GM21526 (cell line): ENCODE results near the gene CLEC2D.
"Not testable (repeated sequence)": the region's sequence is repeated elsewhere in the genome, so short reads cannot be mapped to it uniquely, and the experiment has no call there.

Experiments
- ATAC-seq: cut with Tn5 transposase; IDR thresholded peaks from one replicate; pipeline ENCODE4 v1.9.1; 2021; ENCODE audit warnings: moderate library complexity; ENCODE audit not compliant: unreplicated experiment, low FRiP score

Gene CLEC2D

GRCh38 chr12:9651265-9651729, 18.2 kb upstream of the CLEC2D start:
- no peak for ATAC-seq

DNA sequence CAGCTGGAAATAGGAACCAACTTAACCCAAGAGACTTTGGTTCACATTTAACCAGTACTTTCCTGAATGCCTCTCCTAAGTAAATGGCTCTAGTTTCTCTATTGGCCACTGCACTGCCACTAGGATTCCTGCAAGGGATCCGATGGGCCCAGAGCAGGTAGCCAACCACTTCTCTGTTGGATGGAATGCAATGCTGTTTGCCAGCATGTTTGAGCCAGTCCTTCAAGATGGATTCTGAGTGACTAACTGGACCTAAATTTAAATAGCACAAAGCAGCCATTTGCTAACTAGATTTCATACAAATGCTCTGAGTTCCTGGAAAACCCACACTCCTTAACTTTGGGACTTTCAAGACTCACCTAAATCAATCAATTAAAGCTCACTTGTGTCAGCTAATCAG, 9.5 kb upstream of the CLEC2D start:
- ATAC-seq: no peak

GRCh38 chr12:9661720-9662119, 7.8 kb upstream of the CLEC2D start:
- no peak for ATAC-seq

GRCh38 chr12:9662488-9662887, 7.0 kb upstream of the CLEC2D start:
- no peak for ATAC-seq

GRCh38 chr12:9667403-9668160, 1.9 kb upstream of the CLEC2D start:
- ATAC-seq: peak; percentile 33

GRCh38 chr12:9668161-9669018, 1.1 kb upstream of the CLEC2D start:
- no peak for ATAC-seq

DNA sequence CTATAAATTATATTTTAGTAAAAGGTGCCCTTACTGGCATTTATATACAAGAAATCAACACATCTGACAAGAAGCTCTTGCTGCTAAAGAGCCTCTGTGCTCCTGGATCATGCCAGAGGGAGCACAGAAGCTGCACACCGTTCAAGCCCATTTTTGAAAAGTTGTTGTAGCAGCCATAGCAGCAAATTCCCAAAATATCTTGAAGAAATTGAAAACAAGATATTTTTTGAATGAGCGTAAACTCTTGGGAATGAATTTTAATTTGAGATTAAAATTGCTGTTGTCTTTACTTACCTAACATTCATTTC, 540 bp upstream of the CLEC2D start:
- no peak for ATAC-seq

- not testable (repeated sequence) for ATAC-seq
Observed at GRCh38 chr12:9672340-9672739, 2.8 kb downstream of the CLEC2D start.

DNA sequence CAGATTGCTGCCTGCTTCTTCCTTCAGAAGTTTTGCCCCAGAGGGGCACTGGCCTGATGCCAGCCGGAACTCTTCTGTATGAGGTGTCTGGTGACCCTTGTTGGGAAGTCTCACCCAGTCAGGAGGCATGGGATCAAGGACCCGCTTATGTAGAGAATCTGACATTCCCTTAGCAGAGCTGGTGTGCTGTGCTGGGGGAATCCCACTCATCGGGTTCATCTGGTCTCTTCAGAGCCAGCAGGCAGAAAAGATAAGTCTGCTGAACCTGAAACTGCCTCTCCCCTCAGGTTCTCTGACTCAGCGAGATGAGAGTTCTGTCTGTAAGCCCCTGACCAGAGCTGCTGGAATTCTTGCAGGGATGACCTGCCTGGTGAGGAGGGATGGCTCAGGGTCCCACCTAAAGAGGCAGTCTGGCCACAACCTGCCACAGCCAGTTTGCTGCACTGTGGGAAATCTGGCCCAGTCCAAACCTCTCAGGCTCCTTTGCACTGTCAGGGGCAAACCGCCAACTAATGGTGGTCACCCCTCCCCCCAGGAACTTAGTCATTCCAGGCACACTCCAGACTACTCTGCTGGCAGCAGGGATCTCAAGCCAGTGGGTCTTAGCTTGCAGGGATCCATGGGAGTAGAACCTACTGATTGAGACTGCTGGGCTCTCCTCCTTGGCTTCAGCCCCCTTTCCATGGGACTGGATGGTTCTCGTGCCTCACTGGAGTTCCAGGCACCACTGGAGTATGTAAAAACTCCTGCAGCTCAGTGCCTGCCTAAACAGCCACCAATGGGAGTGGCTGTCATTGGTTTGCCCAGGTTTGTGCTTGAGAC, 4.1 kb downstream of the CLEC2D start:
- ATAC-seq: no peak

- ATAC-seq: no peak
Observed at GRCh38 chr12:9674226-9674590, 4.7 kb downstream of the CLEC2D start.

DNA sequence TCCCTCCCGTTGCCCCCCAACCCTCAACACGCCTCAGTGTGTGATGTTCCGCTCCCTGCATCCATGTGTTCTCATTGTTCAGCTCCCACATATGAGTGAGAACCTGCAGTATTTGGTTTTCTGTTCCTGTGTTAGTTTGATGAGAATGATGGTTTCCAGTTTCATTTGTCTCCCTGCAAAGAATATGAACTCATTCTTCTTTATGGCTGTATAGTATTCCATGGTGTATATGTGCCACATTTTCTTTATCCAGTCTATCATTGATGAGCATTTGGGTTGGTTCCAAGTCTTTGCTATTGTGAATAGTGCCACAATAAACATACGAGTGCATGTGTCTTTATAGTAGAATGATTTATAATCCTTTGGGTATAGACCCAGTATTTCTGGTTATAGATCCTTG, 13.0 kb downstream of the CLEC2D start:
- not testable (repeated sequence) for ATAC-seq

DNA sequence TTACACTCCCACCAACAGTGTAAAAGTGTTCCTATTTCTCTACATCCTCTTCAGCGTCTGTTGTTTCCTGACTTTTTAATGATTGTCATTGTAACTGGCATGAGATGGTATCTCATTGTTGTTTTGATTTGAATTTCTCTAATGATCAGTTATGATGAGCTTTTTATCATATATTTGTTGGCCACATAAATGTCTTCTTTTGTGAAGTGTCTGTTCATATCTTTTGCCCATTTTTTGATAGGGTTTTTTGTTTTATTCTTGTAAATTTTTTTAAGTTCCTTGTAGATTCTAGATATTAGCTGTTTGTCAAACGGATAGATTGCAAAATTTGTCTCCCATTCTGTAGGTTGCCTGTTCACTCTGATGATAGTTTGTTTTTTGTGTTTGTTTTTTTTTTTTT, 13.4 kb downstream of the CLEC2D start:
- not testable (repeated sequence) for ATAC-seq

- ATAC-seq: not testable (repeated sequence)
Observed at GRCh38 chr12:9685366-9685765, 15.9 kb downstream of the CLEC2D start.

GRCh38 chr12:9685915-9686314, 16.4 kb downstream of the CLEC2D start:
- ATAC-seq: no peak

- ATAC-seq: no peak
Observed at GRCh38 chr12:9687228-9687627, 17.7 kb downstream of the CLEC2D start.

GRCh38 chr12:9692909-9693308, 23.4 kb downstream of the CLEC2D start:
- ATAC-seq: no peak

GRCh38 chr12:9694241-9694640, 24.7 kb downstream of the CLEC2D start:
- no peak for ATAC-seq

- ATAC-seq: not testable (repeated sequence)
Observed at GRCh38 chr12:9695150-9695549, 25.6 kb downstream of the CLEC2D start.

GRCh38 chr12:9695661-9696060, 26.1 kb downstream of the CLEC2D start:
- ATAC-seq: not testable (repeated sequence)

DNA sequence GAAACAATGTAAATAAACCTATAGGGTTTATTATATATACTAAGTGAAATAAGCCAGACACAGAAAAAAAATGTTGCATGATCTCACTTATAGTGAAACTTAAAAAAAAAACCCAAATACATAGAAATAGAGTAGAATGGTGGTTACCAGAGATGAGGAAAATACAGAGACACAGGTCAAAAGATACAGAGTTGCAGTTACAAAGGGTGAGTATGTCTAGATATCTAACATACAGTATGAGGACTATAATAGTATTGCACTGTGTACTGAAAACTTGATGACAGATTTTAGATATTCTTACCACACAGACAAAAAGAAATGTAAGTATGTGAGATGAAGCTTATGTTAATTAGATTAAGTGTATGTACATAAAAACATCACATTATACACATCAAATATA, 28.1 kb downstream of the CLEC2D start:
- ATAC-seq: no peak

GRCh38 chr12:9698681-9699080, 29.2 kb downstream of the CLEC2D start:
- no peak for ATAC-seq
